HG03439 (cell line): ENCODE results near the gene SYNE1.
"Not testable (repeated sequence)": the region's sequence is repeated elsewhere in the genome, so short reads cannot be mapped to it uniquely, and the experiment has no call there.

ENCODE experiments used
- ATAC-seq: cut with Tn5 transposase; IDR thresholded peaks from one replicate; pipeline ENCODE4 v1.9.1; 2021; ENCODE audit warnings: mild to moderate bottlenecking, moderate library complexity; ENCODE audit not compliant: unreplicated experiment

SYNE1 gene

GRCh38 chr6:152631376-152631775 lies 5.8 kb downstream of the SYNE1 start:
- ATAC-seq, result no peak

GRCh38 chr6:152630832-152631231 lies 6.3 kb downstream of the SYNE1 start:
- ATAC-seq, result no peak

DNA sequence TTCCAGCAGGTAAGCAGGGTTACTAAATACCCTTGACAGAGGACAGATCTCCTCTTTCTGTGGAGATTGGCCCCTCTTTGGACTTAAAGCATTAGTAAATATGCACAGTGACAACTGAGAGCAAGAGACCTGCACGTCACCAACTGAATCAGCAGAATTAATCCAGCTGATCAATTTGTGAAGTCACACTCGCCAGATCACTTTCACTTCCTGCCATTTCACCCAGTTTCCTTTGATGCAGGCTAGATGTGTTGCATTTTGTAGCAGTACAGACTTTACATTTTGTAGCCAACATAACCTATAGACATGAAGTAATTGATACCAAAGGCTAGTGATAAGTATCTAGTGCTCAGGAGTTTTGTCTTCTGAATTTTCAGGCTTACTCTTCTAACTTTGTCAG lies 11.9 kb downstream of the SYNE1 start:
- ATAC-seq, result no peak

DNA sequence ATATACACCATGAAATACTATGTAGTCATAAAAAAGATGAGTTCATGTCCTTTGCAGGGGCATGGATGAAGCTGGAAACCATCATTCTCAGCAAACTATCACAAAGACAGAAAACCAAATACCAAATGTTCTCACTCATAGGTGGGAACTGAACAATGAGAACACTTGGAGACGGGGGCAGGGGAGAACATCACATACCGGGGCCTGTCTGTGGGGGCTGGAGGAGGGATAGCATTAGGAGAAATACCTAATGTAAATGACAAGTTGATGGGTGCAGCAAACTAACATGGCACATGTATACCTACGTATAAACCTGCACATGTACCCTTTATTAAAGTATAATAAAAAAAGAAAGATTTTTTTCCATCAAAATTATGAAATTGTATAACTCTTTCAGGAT lies 22.4 kb downstream of the SYNE1 start:
- not testable (repeated sequence) for ATAC-seq

DNA sequence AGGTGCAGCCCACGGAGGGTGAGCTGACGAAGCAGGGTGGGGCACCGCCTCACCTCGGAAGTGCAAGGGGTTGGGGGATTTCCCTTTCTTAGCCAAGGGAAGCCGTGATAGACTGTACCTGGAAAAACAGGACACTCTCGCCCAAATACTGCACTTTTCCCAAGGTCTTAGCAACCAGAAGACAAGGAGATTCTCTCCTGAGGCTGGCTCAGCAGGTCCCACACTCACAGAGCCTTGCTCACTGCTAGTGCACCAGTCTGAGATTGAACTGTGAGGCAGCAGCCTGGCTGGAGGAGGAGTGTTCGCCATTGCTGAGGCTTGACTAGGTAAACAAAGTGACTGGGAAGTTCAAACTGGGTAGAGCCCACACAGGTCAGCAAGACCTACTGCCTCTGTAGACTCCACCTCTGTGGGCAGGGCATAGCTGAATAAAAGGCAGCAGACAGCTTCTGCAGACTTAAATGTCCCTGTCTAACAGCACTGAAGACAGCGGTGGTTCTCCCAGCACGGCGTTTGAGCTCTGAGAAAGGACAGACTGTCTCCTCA lies 28.0 kb downstream of the SYNE1 start:
- no peak for ATAC-seq

- ATAC-seq, result no peak
These were observed 31.2 kb downstream of the SYNE1 start for GRCh38 chr6:152605941-152606340.

GRCh38 chr6:152605342-152605741 lies 31.8 kb downstream of the SYNE1 start:
- ATAC-seq, result no peak

- ATAC-seq, result no peak
These were observed 33.3 kb downstream of the SYNE1 start for GRCh38 chr6:152603911-152604310.

- ATAC-seq, result no peak
These were observed 37.1 kb downstream of the SYNE1 start for GRCh38 chr6:152600022-152600421.

GRCh38 chr6:152598901-152599537 lies 38.1 kb downstream of the SYNE1 start:
- no peak for ATAC-seq

DNA sequence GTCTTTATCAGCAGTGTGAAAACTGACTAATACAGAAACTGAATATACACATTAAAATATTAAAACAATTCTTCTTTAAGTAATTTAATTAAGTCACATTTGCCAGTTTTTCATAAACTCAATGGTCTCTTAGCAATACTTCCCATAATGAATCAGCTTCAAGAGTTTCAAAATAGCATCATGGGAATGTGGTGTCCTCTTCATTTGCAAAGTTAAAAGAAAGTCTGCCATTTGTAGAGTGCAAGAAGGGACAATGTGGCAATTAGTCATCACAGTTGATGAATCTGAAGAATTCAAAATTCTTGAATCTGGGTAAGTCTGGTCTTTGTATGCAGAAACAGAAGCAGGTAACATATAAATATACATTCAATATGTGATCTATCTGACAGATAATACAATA lies 38.7 kb downstream of the SYNE1 start:
- no peak for ATAC-seq

GRCh38 chr6:152596726-152597125 lies 40.4 kb downstream of the SYNE1 start:
- ATAC-seq, result no peak

- ATAC-seq, result no peak
These were observed 41.7 kb downstream of the SYNE1 start for GRCh38 chr6:152595499-152595898.

DNA sequence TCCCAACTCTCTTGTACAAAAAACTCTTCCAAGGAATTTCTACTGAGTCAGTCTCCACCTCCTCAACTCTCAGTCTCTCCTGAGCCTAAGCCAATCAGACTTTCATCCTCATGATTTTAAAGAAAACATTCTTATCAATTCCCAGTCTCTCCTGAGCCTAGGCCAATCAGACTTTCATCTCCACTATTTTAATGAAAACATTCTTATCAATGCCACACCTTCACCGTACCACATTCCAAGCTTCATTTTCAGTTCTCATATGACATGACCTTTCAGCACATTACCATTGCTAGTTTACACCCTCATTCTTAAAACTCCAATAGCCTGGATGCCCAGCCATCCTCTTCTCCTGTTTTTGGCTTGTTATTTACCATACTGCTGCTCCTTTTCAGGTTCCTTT lies 42.5 kb downstream of the SYNE1 start:
- no peak for ATAC-seq

GRCh38 chr6:152588456-152588855 lies 48.7 kb downstream of the SYNE1 start:
- no peak for ATAC-seq

DNA sequence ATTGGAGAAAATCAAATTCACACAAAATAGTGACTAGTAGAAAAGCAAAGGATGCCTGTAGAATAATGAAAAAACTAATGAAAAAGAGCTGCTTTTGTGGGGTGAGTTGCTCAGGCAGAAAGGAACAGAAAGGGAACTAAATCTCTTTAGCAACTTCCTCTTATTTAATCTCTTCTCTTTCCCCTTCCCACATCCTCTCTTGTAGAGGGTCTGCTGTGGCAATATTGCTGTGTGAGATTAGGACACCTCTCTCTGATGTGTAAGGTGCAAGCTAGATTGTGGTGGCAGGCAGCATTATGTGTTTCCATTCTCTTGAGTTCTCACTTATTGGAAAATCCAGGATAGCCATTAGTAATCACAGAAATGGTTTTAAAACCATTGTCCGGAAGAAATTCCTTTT lies 49.7 kb downstream of the SYNE1 start:
- no peak for ATAC-seq

DNA sequence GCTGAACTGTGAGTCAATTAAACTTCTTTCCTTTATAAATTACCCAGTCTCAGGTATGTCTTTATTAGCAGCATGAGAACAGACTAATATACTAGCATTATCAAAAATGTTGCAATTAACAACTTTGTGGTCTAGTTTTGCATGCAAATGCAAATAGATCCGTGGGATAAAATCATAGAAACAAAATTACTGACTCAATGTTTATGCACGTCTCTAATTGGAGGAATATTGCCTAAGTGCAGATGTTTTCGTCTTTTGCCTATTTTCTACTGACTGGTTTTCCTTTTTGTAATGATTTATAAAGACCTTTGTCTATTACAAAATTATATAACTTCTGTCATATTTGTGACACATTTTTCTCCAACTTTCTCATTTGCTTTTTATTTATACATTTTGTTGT lies 51.9 kb downstream of the SYNE1 start:
- ATAC-seq, result no peak

GRCh38 chr6:152583888-152584287 lies 53.3 kb downstream of the SYNE1 start:
- ATAC-seq, result no peak

GRCh38 chr6:152576525-152576924 lies 60.6 kb downstream of the SYNE1 start:
- no peak for ATAC-seq

DNA sequence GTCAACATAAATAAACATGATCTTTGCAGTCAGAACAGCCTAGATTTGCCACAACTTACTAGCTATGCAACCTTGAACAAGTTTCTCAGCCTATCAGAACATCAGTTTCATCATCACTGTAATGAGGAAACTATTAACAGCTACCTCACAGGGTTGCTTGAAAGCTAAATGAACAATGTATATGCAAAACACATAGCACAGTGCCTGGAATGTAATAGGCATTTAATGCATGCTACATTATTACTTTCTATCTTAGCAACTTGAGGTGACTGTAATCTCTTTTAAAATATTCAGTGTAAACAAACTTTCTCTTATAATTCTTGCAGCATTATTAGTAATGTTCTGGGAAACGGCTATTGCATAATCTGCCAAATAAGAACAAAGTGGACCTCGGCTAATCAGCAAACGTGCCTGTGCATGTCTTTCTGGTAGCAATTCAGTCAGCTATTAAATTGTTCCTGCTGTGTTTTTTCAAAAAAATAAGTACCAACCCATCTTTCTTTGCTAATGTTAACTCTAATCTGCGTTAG lies 61.5 kb downstream of the SYNE1 start:
- ATAC-seq, result no peak

GRCh38 chr6:152575161-152575560 lies 62.0 kb downstream of the SYNE1 start:
- no peak for ATAC-seq

- ATAC-seq, result no peak
These were observed 63.4 kb downstream of the SYNE1 start for GRCh38 chr6:152573762-152574161.
